ENCODE measurements around the gene RAD51D.
"Not testable (repeated sequence)": the region's sequence is repeated elsewhere in the genome, so short reads cannot be mapped to it uniquely, and the experiment has no call there.

GRCh38 chr17:35045458-35045979, 74.1 kb downstream of the RAD51D start:
- TF ChIP-seq NFE2L2 (conservative IDR thresholded peaks at IDR 0.05; ENCODE audit: low read length); CTCF (IDR thresholded peaks at IDR 0.05); USF2 (IDR thresholded peaks at IDR 0.05); RAD21 (conservative IDR thresholded peaks at IDR 0.05 in 1 of 2, IDR thresholded peaks at IDR 0.05 in 1 of 2); JUNB (IDR thresholded peaks at IDR 0.05); NR3C1 (IDR thresholded peaks at IDR 0.05); SMC3 (IDR thresholded peaks at IDR 0.05); EHMT2 (IDR thresholded peaks at IDR 0.05; ENCODE audit: low read depth); EP300 (IDR thresholded peaks at IDR 0.05): not testable (repeated sequence)
